GM12892 (cell line): ENCODE measurements around the gene FUT7.

Experiments
- POLR2A ChIP-seq: IDR thresholded peaks from 2 replicates; pipeline ENCODE4 v1.6.1; 2011; ENCODE audit warnings: low read depth, low read length, control low read depth
- POLR2AphosphoS5 ChIP-seq: IDR thresholded peaks from 2 replicates; pipeline ENCODE4 v1.6.1; 2011; ENCODE audit warnings: low read depth, low read length, control low read depth

DNA sequence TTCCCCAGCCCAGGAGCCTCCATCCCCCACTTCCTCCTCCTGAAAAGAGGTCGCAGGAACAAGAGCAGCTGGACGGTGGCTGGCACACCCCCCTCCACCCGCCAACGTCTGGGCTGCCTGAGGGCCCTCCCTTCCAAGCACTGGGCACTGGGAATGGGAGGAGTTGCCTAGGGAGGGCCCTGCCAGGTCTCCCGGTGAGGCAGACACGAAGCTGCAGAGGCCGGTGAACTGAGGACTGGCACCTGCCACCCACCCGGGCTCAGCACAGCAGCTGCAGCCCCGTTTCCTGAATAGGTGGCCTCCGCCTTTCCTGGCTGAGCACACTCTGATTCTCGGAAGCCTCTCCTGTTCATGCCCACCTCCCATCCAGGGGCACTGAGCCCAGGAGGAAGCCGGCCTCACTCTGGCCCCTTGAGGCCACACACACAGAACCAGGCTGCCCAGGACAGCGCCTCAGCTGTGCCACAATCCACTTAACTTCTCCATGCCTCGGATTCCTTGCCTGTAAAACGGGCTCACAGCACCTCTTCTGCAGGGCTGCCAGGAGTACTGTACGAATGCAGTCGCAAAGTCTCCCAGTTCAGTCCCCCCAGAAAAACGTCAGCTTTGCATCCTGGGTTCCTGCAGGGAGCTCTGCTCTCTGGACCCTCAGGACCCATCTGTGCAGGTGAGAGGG, 12.8 kb upstream of the FUT7 start:
- TF ChIP-seq POLR2A (no peak), POLR2AphosphoS5 (no peak)
